ENCODE data around the gene SEC31B. TPM values are rescaled to one million over a fixed set of nuclear protein-coding genes. Genes with fewer than 3 reads are reported as not detected.

SEC31B gene
- total and polyA plus RNA-seq, 8 donors: 8.8 to 27.6 (median 22.8) TPM

GRCh38 chr10:100508266-100508665 is 11.4 kb downstream of the SEC31B start:
- intact Hi-C loops (cut with DNase I): no loop called here
- Histone ChIP-seq H3K4me1 (peaks cover 0 to 28% of the 10 kb centered on the region in 2 donors), H3K27ac (no peak overlapping the region), H3K36me3 (peaks cover 0 to 32% of the 10 kb centered on the region in 2 donors), H3K4me3 (no peak overlapping the region), H3K27me3 (no peaks in the 10 kb centered on the region), H3K9me3 (no peaks in the 10 kb centered on the region)
- ATAC-seq (no peak), DNase-seq (no peak)
- TF ChIP-seq CTCF (IDR thresholded peaks at IDR 0.05): no peak

- no peak overlapping the region for H3K4me3 ChIP-seq
- no peaks in the 10 kb centered on the region for H3K27me3 ChIP-seq
- no peak for TF ChIP-seq CTCF (IDR thresholded peaks at IDR 0.05)
- ATAC-seq (no peak), DNase-seq (no peak)
- peaks cover 0 to 28% of the 10 kb centered on the region in 2 donors for H3K4me1 ChIP-seq
- H3K9me3 ChIP-seq: no peaks in the 10 kb centered on the region
- intact Hi-C loops (cut with DNase I): no loop called here
- H3K36me3 ChIP-seq: peaks cover 0 to 26% of the 10 kb centered on the region in 2 donors
- H3K27ac ChIP-seq: no peak overlapping the region
Measured at GRCh38 chr10:100507357-100507732, 12.3 kb downstream of the SEC31B start.

- ATAC-seq (no peak), DNase-seq (no peak)
- peaks cover 0 to 32% of the 10 kb centered on the region in 2 donors for H3K36me3 ChIP-seq
- TF ChIP-seq CTCF (IDR thresholded peaks at IDR 0.05): no peak
- intact Hi-C loops (cut with DNase I): no loop called here
- no peak overlapping the region for H3K27ac ChIP-seq
- H3K9me3 ChIP-seq: no peaks in the 10 kb centered on the region
- no peak overlapping the region for H3K4me3 ChIP-seq
- peaks cover 0 to 28% of the 10 kb centered on the region in 2 donors for H3K4me1 ChIP-seq
- H3K27me3 ChIP-seq: no peaks in the 10 kb centered on the region
Measured at GRCh38 chr10:100506596-100507356, 12.9 kb downstream of the SEC31B start.

GRCh38 chr10:100505164-100505563 is 14.5 kb downstream of the SEC31B start:
- Histone ChIP-seq H3K9me3 (no peaks in the 10 kb centered on the region), H3K36me3 (peaks cover 0 to 48% of the 10 kb centered on the region in 2 donors), H3K27me3 (no peaks in the 10 kb centered on the region), H3K27ac (no peak overlapping the region), H3K4me3 (no peak overlapping the region), H3K4me1 (peaks cover 0 to 14% of the 10 kb centered on the region in 2 donors)
- ATAC-seq (no peak), DNase-seq (no peak)
- TF ChIP-seq CTCF (IDR thresholded peaks at IDR 0.05): no peak
- intact Hi-C loops (cut with DNase I): no loop called here

GRCh38 chr10:100504096-100504495 is 15.6 kb downstream of the SEC31B start:
- ATAC-seq: no peak
- Histone ChIP-seq H3K4me3 (no peak overlapping the region), H3K27me3 (no peaks in the 10 kb centered on the region)

More at GRCh38 chr10:100504096-100504495, 15.6 kb downstream of the SEC31B start:
- intact Hi-C loops (cut with DNase I): no loop called here
- peaks cover 0 to 59% of the 10 kb centered on the region in 2 donors for H3K36me3 ChIP-seq
- no peaks in the 10 kb centered on the region for H3K9me3 ChIP-seq
- peaks cover 0 to 5% of the 10 kb centered on the region in 2 donors for H3K4me1 ChIP-seq
- DNase-seq: no peak
- no peak overlapping the region for H3K27ac ChIP-seq
- no peak for TF ChIP-seq CTCF (IDR thresholded peaks at IDR 0.05)
